ENCODE results near the gene CCDC102A.
A peak's percentile ranks its signal among the peaks of the same experiment; 100 is the strongest.
"Not testable (repeated sequence)": the region's sequence is repeated elsewhere in the genome, so short reads cannot be mapped to it uniquely, and the experiment has no call there.

Gene CCDC102A

GRCh38 chr16:57536306-57537193 lies at the start of gene CCDC102A:
Gene CCDC102A, minus strand, starts transcription at chr16:57536571. Its CDS starts 7,394 bp downstream, at chr16:57529177.
- peak; percentile 31 for DNase-seq

GRCh38 chr16:57585051-57585687 lies 48.8 kb upstream of the CCDC102A start:
- DNase-seq, result no peak

- no peak for DNase-seq
These were observed 42.9 kb upstream of the CCDC102A start for GRCh38 chr16:57579361-57579665.

GRCh38 chr16:57578521-57579360 lies 42.4 kb upstream of the CCDC102A start:
- no peak for DNase-seq

DNA sequence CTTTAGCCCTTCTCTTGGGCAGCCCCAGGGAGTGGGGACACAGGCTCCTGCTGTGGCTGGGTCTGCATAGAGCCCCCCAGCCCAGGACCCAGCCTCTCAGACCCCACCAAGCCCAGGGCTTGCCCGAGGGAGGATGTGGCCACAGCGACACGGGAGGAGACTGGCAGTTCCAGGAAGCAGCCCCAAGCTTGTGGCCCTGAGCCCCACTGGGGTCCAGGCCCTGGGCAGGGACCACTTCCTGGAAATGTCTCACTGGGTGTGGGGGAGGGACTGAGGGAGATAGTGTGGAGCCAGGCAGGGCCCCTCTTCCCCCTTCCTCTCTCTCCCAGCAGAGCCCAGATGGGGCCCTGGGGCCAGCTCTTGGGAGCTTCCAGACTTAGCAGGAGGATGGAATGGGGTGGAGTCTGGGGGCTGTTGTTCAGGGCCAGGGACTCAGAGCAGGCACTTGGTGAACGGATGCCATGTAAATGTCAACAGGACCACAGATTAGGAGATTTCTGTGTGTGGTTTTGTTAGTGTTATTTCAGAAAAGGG lies 41.4 kb upstream of the CCDC102A start:
- DNase-seq, result no peak

DNA sequence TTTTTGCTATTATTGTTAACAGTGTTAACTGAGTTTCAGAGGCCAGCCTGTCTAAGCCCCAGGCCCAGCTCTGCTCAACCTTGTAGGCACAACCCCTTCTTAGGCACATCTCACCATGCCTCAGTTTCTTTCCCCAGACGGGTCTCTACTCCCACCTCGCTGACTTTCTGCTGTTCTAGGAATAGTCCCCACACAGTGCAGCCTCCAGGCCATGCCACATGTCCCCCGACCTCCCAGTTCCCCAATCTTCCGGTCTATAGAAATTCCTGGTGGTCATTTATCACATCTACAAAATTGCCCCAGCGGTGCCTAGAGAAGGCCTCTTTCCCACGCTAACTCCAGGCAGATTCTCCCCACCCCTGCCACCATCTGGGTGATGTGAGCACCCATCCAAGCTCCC lies 40.8 kb upstream of the CCDC102A start:
- no peak for DNase-seq

GRCh38 chr16:57576429-57576870 lies 40.1 kb upstream of the CCDC102A start:
- peak; percentile 70 for DNase-seq

DNA sequence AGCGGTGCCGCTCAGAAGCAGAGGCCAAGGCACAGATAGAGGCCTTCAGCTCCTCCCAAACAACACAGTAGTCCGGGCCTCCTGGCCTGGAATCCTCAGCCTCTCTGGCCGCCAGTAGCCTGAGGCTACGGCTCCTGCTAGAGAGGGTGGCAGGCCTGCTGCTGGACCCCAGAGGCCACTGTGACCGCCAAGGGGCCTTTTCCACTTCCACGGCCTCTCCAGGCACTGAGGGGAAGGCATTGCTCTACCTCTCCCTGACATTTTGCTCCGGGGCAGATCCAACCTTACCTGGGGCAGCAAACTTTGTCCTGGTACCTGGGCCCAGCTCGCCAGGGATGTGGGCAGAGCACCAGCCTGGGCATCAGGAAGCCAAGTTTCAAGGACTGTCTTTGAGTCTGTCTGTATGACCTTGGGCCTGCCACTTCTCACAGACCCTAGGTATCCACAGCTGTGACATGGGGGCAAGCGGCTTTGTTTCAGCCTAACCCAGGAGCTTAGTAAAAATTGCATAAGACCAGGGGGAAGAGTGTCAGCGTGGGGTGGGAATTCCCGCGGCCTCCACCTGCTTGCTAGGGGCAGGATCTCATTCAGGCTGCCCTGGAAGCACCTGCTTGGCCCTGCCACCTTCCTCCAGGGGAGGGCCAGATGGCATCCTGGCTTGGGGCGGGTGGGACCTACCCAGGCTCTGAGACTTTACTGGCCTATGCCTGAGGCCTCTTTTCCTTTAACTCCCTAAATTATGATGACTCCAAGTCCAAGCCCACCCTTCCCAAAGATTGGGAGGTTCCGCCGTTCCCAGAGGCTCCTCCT lies 39.3 kb upstream of the CCDC102A start:
- no peak for DNase-seq

GRCh38 chr16:57574646-57575467 lies 38.5 kb upstream of the CCDC102A start:
- DNase-seq, result no peak

DNA sequence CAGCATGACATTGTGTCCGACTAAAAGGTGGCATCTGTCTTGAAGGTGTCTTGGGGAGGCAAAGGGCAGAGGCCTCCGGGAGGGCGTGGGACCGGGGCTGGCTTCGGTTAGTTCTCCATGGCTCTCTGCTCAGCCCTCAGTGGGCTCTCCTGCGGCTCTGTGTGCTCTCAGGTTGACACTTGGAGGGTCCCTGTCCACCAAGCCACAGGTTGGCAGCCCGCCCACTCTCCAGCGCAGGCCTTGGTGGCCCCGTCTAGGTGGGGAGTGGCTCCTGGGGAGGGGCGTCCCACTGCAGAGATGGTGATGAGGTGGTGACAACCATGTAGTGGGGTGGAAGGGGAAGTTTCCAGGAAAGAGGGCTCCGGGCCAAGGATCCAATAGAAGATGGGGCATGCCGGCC lies 37.7 kb upstream of the CCDC102A start:
- DNase-seq, result no peak

GRCh38 chr16:57572978-57573728 lies 36.8 kb upstream of the CCDC102A start:
- DNase-seq, result no peak

GRCh38 chr16:57571098-57571497 lies 34.7 kb upstream of the CCDC102A start:
- DNase-seq, result no peak

- DNase-seq, result no peak
These were observed 34.1 kb upstream of the CCDC102A start for GRCh38 chr16:57570301-57571070.

DNA sequence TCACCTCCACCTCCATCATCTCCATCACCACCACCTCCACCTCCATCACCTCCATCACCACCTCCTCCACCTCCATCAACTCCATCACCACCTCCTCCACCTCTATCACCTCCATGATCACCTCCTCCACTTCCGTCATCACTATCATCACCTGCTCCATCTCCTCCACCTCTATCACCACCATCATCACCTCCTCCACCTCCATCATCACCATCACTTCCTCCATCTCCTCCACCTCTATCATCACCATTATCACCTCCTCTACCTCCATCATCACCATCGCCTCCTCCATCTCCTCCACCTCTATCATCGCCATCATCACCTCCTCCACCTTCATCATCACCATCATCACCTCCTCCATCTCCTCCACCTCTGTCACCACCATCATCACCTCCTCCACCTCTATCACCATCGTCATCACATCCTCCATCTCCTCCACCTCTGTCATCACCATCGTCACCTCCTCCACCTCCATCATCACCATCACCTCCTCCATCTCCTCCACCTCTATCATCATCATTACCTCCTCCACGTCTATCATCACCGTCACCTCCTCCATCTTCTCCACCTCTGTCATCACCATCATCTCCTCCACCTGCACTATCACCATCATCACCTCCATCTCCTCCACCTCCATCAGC lies 33.1 kb upstream of the CCDC102A start:
- DNase-seq, result no peak

DNA sequence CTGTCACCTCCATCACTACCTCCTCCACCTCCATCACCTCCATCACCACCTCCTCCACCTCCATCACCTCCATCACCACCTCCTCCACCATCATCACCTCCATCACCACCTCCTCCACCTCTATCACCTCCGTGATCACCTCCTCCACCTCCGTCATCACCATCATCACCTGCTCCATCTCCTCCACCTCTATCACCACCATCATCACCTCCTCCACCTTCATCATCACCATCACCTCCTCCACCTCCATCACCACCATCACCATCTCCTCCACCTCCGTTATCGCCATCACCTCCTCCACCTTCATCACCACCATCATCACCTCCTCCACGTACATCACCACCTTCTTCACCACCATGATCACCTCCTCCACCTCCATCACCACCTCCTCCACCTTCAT lies 32.4 kb upstream of the CCDC102A start:
- DNase-seq, result not testable (repeated sequence)

- DNase-seq, result no peak
These were observed 31.9 kb upstream of the CCDC102A start for GRCh38 chr16:57568173-57568678.

- no peak for DNase-seq
These were observed 31.3 kb upstream of the CCDC102A start for GRCh38 chr16:57567691-57568090.

- DNase-seq, result no peak
These were observed 30.1 kb upstream of the CCDC102A start for GRCh38 chr16:57566436-57566835.

GRCh38 chr16:57565461-57565860 lies 29.1 kb upstream of the CCDC102A start:
- no peak for DNase-seq
